Psoas muscle (tissue), 8 donors: ENCODE data around the gene PSRC1. TPM values are rescaled to one million over a fixed set of nuclear protein-coding genes. Genes with fewer than 3 reads are reported as not detected.

Experiments used
- ATAC-seq, 4 donors: fragments of 200-7000 bp; cut with Tn5 transposase; one replicate each; pipeline ENCODE4 v1.9.1; 2020; ENCODE audit warnings: moderate library complexity in 3 of 4, mild to moderate bottlenecking in 2 of 4
- DNase-seq, 2 donors: peaks; one replicate each; pipeline ENCODE4 v3.0.0-alpha.2; 2020
- H3K27ac ChIP-seq: fragments of 200-600 bp; one replicate; pipeline ENCODE4 v1.8.0; 2022
- H3K27me3 ChIP-seq, 3 donors: fragments of 200-600 bp in 1 of 3; one replicate each; pipeline versions ENCODE4 v1.6.1 to v1.8.0; 2013 to 2022; ENCODE audit warnings: low read length in 2 of 3, mild to moderate bottlenecking in 2 of 3, moderate library complexity in 1 of 3; ENCODE audit not compliant: insufficient read depth in 3 of 3
- H3K36me3 ChIP-seq, 2 donors: fragments of 200-600 bp in 1 of 2; one replicate each; pipeline versions ENCODE4 v1.6.1 to v1.8.0; 2013 to 2022; ENCODE audit warnings: low read depth in 1 of 2, mild to moderate bottlenecking in 1 of 2, moderate library complexity in 1 of 2; ENCODE audit not compliant: insufficient read depth in 1 of 2
- H3K4me1 ChIP-seq: fragments of 200-600 bp; one replicate; pipeline ENCODE4 v1.8.0; 2022
- H3K4me3 ChIP-seq: fragments of 200-600 bp; one replicate; pipeline ENCODE4 v1.8.0; 2022; ENCODE audit warnings: mild to moderate bottlenecking
- H3K9me3 ChIP-seq: fragments of 200-600 bp; one replicate; pipeline ENCODE4 v1.8.0; 2022
- WGBS, 3 donors: extraction: QIAGEN DNeasy Blood & Tissue Kit; methylation state at CpG; one replicate each; pipeline versions ENCODE4 v1.1.6 to v1.1.7; 2013; 5-methylcytosine and 5-hydroxymethylcytosine counted together
- intact Hi-C, 2 donors: fragments of 100-400 bp; cut with DNase I; formaldehyde crosslinking; loops; one replicate each; pipeline versions ENCODE4 v1.11.0 to v1.14.2; 2022
- polyA plus RNA-seq, 3 donors: library from polyadenylated mRNA; stranded (reverse); fragments of 200-250 nt; gene quantifications; one replicate each; pipeline ENCODE4 v1.2.3, GENCODE V29; 2013
- total RNA-seq, 4 donors: library from RNA; stranded (reverse); fragmentation: NEBNext Ultra II Directional in 2 of 4; extraction: Animal tissue kit (Norgen Biotek cat#: 25700) in 2 of 4; gene quantifications; one replicate each; pipeline versions ENCODE4 v1.2.1 to v1.2.4, GENCODE V29; 2021 to 2023
- TF ChIP-seq, protein P1 (sequence below): fragments of 200-600 bp; IDR thresholded peaks from one replicate; pipeline ENCODE4 v1.8.0; 2022; ENCODE audit warnings: antibody characterized with exemption
- donor health status: healthy with polysubstance abuse.
- donor health status: DM: no; HTN: no; CAD: no; lungs with moderate emphysema.
- donor health status: Bipolar disorder and iron deficiency.
- donor health status: healthy.
- donor health status: DM: yes; HTN: yes; CAD: no.
- donor health status: DM: no; HTN: no; CAD: no.
- donor health status: DM: no; HTN: no; CAD: no.
- donor health status: DM: yes; HTN: yes; CAD: no.

PSRC1 gene
- total and polyA plus RNA-seq, 7 donors = 0.14 to 2.0 (median 0.60) TPM

DNA sequence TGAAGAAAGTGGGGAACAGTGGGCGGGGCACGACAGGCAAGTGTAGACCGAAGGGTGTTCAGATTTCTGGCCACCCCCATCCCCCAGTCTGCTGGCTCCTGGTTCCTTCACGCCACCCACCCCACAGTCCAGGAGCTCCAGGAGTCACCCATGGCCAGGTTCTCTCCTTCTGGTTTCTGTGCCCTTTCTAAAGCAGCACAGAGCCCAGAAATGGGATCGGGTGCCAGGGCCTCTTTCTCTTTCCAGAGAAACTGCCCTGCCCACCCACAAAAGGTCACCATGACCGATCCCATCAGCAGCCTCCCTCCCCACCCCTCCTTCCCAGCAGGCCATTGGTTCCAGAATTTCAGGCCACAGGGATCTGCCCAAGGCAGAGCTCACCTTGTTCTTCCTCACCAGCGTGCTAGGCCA, 36.8 kb downstream of the PSRC1 start:
- WGBS, 3 donors = 76 to 89% (median 78%) methylated on average over 7 of the region's 7 CpGs
- Histone ChIP-seq H3K4me3 (no peak overlapping the region), H3K4me1 (peaks cover 30% of the 10 kb centered on the region), H3K36me3 (no peaks in the 10 kb centered on the region), H3K9me3 (no peaks in the 10 kb centered on the region), H3K27ac (no peak overlapping the region), H3K27me3 (no peaks in the 10 kb centered on the region)
- ATAC-seq = no peak
- no peak for DNase-seq
- intact Hi-C loops = no loop called here
- TF ChIP-seq, protein P1, sequence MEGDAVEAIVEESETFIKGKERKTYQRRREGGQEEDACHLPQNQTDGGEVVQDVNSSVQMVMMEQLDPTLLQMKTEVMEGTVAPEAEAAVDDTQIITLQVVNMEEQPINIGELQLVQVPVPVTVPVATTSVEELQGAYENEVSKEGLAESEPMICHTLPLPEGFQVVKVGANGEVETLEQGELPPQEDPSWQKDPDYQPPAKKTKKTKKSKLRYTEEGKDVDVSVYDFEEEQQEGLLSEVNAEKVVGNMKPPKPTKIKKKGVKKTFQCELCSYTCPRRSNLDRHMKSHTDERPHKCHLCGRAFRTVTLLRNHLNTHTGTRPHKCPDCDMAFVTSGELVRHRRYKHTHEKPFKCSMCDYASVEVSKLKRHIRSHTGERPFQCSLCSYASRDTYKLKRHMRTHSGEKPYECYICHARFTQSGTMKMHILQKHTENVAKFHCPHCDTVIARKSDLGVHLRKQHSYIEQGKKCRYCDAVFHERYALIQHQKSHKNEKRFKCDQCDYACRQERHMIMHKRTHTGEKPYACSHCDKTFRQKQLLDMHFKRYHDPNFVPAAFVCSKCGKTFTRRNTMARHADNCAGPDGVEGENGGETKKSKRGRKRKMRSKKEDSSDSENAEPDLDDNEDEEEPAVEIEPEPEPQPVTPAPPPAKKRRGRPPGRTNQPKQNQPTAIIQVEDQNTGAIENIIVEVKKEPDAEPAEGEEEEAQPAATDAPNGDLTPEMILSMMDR = no peak

DNA sequence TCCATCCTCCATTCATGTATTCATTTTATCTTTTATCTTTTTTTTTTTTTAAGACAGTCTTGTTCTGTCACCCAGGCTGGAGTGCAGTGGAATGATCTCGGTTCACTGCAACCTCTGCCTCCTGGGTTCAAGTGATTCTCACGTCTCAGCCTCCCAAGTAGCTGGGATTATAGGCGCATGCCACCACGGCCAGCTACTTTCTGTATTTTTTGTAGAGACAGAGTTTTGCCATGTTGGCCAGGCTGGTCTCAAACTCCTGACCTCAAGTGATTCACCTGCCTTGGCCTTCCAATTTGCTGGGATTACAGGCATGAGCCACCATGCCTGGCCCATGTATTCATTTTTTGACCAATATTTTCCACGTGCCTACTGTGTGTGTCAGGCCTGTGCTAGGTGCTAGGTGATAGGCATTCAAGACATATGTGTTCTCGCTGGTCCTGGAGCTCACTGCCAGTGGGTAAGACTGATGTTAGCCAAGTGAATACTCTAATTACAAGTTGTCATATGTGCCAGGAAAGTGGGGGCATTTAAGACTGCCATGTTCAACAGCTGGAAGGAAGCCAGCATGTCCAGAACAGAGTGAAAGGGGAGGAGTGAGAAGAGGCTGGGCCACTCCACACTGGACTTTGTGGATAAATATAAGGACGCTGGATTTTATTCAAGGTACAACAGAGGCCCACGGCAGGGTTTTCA, 38.9 kb downstream of the PSRC1 start:
- 47 to 60% (median 52%) methylated on average over 8 of the region's 8 CpGs for WGBS, 3 donors
- peaks cover 34% of the 10 kb centered on the region for H3K4me1 ChIP-seq
- TF ChIP-seq, protein P1 = no peak
- DNase-seq (no peak), ATAC-seq (peak; percentile 5 to 68 (median 58))
- intact Hi-C loops = no loop called here
- H3K27me3 ChIP-seq = no peaks in the 10 kb centered on the region
- H3K9me3 ChIP-seq = no peaks in the 10 kb centered on the region
- no peak overlapping the region for H3K4me3 ChIP-seq
- H3K36me3 ChIP-seq = peaks cover 0 to 10% of the 10 kb centered on the region in 2 donors
- no peak overlapping the region for H3K27ac ChIP-seq

DNA sequence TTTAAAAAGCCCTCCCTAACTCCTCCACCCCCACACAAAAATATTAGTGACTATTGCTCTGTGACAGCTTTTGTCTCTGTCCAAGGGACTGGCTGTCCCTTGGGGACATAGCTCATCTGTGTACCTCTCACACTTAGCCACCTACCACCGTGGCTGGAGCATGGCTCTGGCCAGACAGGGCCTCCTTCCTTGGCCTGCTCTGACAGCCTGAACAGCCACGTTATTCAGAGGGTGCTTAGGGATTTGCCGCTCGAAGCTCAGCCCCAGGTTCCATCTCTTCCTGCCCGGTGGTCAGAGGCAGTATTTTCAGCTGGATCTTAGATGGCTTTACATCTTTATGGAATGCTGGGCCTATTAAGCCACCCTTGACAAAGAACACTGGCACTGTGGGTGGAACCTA, 39.7 kb downstream of the PSRC1 start:
- ATAC-seq (no peak), DNase-seq (no peak)
- Histone ChIP-seq H3K4me3 (no peak overlapping the region), H3K27ac (no peak overlapping the region), H3K9me3 (no peaks in the 10 kb centered on the region), H3K36me3 (peaks cover 0 to 17% of the 10 kb centered on the region in 2 donors), H3K27me3 (no peaks in the 10 kb centered on the region), H3K4me1 (peaks cover 31% of the 10 kb centered on the region)
- intact Hi-C loops = no loop called here
- 57 to 62% (median 60%) methylated on average over 5 of the region's 5 CpGs for WGBS, 3 donors
- TF ChIP-seq, protein P1 = no peak

DNA sequence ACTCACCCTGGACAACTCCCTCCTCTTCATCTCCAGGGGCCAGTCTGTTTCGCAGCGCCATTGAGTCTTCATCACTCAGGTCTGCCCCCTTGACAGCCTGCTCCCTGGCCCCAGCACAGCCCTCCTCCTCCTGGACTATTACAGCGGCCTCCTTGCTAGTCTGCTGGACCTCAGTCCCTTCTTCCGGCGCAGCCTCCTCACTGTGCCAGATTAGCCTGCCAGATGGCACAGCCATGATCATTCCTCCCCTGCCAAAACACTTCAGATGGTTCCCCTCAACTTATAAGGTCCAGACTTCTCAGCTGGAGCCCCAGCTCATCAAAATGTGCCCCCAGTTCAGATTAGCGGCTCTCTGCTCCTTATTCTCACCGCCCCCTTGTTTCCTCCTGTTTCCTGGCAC, 40.6 kb downstream of the PSRC1 start:
- ATAC-seq (peak in 3 of 4 donors; percentile 31 to 38 (median 34)), DNase-seq (no peak)
- peaks cover 31% of the 10 kb centered on the region for H3K4me1 ChIP-seq
- H3K9me3 ChIP-seq = no peaks in the 10 kb centered on the region
- WGBS, 3 donors = 22 to 29% (median 24%) methylated on average over 7 of the region's 7 CpGs
- H3K4me3 ChIP-seq = no peak overlapping the region
- intact Hi-C loops = no loop called here
- H3K27me3 ChIP-seq = no peaks in the 10 kb centered on the region
- peaks cover 2 to 26% of the 10 kb centered on the region in 2 donors for H3K36me3 ChIP-seq
- H3K27ac ChIP-seq = no peak overlapping the region
- TF ChIP-seq, protein P1 = no peak
